Mesodermal cell (in vitro differentiated cells): ENCODE results near the gene TMEM40.

Source experiments
- H3K27ac ChIP-seq: 2 replicates; pipeline ENCODE4 v1.7.0; 2013; ENCODE audit warnings: mild to moderate bottlenecking, low read depth, low read length, moderate library complexity; ENCODE audit not compliant: severe bottlenecking
- H3K36me3 ChIP-seq: 2 replicates; pipeline ENCODE4 v1.7.1; 2013; ENCODE audit warnings: mild to moderate bottlenecking, low read length, moderate library complexity; ENCODE audit not compliant: control insufficient read depth, insufficient read depth
- H3K4me1 ChIP-seq: one replicate; pipeline ENCODE4 v1.7.1; 2013; ENCODE audit warnings: mild to moderate bottlenecking, low read length; ENCODE audit not compliant: insufficient read depth, control insufficient read depth, poor library complexity, severe bottlenecking
- H3K4me3 ChIP-seq: 2 replicates; pipeline ENCODE4 v1.7.0; 2013; ENCODE audit warnings: low read length, control low read depth, mild to moderate bottlenecking; ENCODE audit not compliant: insufficient read depth, poor library complexity, severe bottlenecking; ENCODE audit errors: extremely low read depth
- H3K9me3 ChIP-seq: 2 replicates; pipeline ENCODE4 v1.7.1; 2013; ENCODE audit warnings: mild to moderate bottlenecking, low read length, moderate library complexity; ENCODE audit not compliant: control insufficient read depth
- WGBS, 2 experiments: methylation state at CpG; one replicate each; pipeline ENCODE4 v1.1.5; 2013; ENCODE audit warnings: missing lambda C conversion rate in 2 of 2; ENCODE audit not compliant: insufficient coverage in 2 of 2; 5-methylcytosine and 5-hydroxymethylcytosine counted together

The TMEM40 gene

DNA sequence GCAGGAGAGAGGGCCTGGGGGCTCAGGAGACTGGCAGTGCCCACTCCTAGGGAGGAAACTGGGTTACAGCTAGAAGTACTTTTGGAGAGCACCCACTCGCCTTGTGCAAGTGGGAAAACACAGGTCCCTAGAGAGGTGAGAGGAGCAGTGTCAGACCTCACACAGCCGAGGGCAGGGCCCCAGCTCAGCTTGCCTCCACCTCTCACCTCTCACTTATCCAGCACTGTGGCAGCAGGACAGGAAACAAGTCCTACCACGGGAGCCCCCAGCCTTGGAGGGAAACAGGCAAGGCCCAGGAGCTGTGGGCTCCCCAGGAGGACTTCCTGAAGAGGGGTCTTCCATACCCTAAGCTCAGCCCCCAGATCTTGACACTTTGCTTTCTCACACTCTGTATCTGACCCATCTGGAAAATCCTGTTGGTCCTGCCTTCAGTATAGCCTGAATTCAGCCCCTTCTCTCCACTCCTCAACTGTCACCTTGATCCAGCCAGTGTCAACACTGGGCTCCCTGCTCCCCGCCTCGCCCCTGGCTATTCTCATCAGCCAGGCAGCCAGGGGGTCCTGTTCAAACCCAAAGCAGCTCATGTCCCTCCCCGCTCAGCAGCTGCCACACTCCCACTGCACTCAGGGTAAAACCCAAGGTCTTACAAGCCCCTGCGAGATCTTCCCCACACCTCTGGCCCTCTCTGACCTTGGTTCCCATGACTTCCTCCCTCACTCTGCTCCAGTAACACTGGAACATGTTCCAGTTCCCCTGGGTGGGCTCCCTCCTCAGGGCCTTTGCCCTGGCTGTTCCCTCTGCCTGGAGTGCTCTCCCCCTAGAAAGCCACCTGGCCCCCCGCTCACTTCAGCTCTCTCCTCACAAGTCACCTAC is 870 bp upstream of the TMEM40 start:
- Histone ChIP-seq H3K27ac (no peak overlapping the region), H3K4me3 (no peak overlapping the region)
- WGBS, 2 experiments, result 77 to 80% methylated on average over 5 to 7 of the region's 8 CpGs

DNA sequence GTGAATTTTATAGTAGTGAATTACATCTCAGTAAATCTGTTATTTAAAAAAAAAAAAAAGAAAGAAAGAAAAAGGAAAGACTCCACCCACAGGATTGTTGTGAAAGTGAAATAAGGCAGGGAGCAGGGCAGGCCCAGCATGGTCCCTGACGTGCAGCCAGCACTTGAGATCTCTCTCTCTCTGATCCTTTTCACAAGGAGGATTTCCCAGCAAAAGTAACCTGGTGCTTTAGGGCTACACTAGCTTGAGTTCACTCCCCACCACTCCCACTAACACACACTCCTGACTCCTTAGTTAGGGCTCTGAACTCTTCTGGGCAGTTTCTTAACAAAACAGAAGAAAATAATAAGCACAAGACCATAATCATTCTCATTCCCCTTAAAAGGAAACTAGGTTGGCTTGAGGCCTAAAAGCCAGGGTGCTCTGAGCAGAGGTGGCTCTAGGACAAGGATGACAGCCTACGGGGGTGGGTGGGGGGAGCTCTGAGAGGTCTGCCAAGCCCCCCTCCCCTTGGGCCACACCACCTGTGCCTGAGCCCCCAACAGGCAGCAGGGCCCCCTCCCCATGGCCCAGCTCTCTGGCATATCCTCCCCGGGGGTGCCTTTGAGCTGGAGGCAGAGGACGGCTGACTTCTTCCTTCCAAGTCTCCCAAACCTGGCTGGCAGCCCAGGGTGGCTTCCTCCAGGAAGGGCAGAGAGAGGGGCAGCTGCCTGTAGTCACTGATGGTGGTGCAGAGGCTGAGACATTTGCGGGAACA is 856 bp downstream of the TMEM40 start:
- H3K4me1 ChIP-seq, result peaks cover 12% of the 10 kb centered on the region
- no peak overlapping the region for H3K27ac ChIP-seq
- no peaks in the 10 kb centered on the region for H3K36me3 ChIP-seq
- no peaks in the 10 kb centered on the region for H3K9me3 ChIP-seq
- H3K4me3 ChIP-seq, result no peak overlapping the region
- WGBS, 2 experiments, result 75 to 93% methylated on average over 2 to 3 of the region's 5 CpGs

More for the DNA sequence above, 870 bp upstream of the TMEM40 start:
- Histone ChIP-seq H3K36me3 (no peaks in the 10 kb centered on the region), H3K9me3 (no peaks in the 10 kb centered on the region), H3K4me1 (peaks cover 15% of the 10 kb centered on the region)

DNA sequence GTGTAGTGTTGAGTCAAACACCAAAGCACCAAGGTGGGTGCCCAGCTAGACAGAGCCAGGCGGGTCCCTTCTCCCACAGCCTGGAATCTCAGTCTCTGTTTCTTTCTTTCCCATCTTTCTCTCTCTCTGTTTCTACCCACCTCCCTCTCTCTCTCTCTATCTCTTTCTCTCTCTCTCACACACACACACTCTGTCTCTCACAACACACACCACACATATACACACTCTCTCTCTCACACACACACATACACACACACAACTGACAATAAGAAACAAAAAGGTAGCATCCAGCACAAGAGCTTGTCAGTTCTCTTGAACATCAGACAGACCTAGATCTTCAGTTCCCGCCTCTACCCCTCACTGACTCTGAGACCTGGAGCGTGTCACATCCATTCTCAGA is 2.4 kb downstream of the TMEM40 start:
- peaks cover 12% of the 10 kb centered on the region for H3K4me1 ChIP-seq
- WGBS, 2 experiments, result 84 to 94% methylated on average over 3 of the region's 3 CpGs
- H3K4me3 ChIP-seq, result no peak overlapping the region
- no peaks in the 10 kb centered on the region for H3K9me3 ChIP-seq
- no peak overlapping the region for H3K27ac ChIP-seq
- H3K36me3 ChIP-seq, result no peaks in the 10 kb centered on the region

DNA sequence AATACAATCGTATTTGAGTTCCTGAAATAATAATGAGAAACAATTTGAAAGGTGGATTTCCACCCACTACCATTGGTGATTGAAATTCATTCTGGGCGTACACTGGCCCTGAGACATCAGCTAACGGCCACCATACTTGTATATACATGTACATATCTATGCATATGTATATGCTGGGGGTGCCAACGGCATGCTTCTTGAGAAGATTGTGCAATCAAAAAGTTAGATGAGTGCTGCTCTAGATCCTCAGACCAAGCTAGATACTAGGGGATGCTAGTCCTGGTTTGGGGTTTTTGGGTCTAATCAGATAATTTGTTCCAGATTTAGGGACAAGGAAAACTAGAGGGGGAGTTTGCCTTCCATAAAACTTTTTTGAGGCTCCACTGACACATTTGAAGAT is 2.9 kb downstream of the TMEM40 start:
- WGBS, 2 experiments, result 100% methylated on average over 1 of the region's 4 CpGs; no CpG with 5 or more reads in 1 of the 2 experiments
- H3K27ac ChIP-seq, result no peak overlapping the region
- H3K4me1 ChIP-seq, result peaks cover 12% of the 10 kb centered on the region
- H3K36me3 ChIP-seq, result no peaks in the 10 kb centered on the region
- H3K9me3 ChIP-seq, result no peaks in the 10 kb centered on the region
- H3K4me3 ChIP-seq, result no peak overlapping the region

DNA sequence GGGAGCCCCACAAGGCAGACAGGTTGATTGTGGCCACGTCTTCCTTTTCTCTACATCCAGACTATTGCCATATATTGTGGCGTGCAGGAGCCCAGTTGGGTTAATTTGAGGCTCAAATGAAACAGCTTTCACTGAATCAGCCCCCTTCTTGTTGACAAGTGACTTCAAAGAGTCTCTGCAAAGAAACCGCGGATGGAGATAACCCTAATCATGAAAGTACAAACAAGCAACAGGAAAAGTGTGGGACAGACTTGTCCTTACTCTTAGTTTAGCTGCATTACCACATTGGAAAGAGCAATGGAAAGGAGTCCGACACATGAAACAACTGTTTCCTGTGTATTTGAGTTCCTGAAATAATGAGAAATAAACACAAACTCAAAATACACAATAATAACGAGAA is 3.3 kb downstream of the TMEM40 start:
- H3K4me3 ChIP-seq, result no peak overlapping the region
- H3K9me3 ChIP-seq, result no peaks in the 10 kb centered on the region
- 70 to 75% methylated on average over 2 of the region's 6 CpGs for WGBS, 2 experiments
- H3K4me1 ChIP-seq, result peaks cover 12% of the 10 kb centered on the region
- no peak overlapping the region for H3K27ac ChIP-seq
- H3K36me3 ChIP-seq, result no peaks in the 10 kb centered on the region

DNA sequence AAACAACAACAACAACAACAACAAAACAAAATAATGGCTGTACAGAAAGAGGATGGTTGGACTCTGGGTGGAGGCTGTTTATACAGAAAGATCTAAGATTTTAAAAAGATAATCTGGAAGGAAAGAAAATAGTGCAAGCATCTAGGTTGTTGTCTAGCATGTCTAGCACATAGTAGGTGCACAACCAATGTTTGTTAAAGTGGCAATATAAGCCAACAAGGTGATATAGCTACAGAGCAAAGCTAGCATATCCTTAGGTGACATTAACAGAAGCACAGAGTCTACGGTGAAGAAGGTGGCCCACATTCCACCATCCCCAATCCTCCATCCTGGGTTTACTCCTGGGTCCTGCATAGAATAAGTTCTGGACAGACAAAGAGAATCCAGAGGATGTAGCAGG is 4.7 kb downstream of the TMEM40 start:
- H3K36me3 ChIP-seq, result no peaks in the 10 kb centered on the region
- WGBS, 2 experiments, result no CpG with 5 or more reads among the region's 1 CpG
- no peak overlapping the region for H3K4me3 ChIP-seq
- H3K4me1 ChIP-seq, result peaks cover 9% of the 10 kb centered on the region
- H3K9me3 ChIP-seq, result no peaks in the 10 kb centered on the region
- H3K27ac ChIP-seq, result no peak overlapping the region

DNA sequence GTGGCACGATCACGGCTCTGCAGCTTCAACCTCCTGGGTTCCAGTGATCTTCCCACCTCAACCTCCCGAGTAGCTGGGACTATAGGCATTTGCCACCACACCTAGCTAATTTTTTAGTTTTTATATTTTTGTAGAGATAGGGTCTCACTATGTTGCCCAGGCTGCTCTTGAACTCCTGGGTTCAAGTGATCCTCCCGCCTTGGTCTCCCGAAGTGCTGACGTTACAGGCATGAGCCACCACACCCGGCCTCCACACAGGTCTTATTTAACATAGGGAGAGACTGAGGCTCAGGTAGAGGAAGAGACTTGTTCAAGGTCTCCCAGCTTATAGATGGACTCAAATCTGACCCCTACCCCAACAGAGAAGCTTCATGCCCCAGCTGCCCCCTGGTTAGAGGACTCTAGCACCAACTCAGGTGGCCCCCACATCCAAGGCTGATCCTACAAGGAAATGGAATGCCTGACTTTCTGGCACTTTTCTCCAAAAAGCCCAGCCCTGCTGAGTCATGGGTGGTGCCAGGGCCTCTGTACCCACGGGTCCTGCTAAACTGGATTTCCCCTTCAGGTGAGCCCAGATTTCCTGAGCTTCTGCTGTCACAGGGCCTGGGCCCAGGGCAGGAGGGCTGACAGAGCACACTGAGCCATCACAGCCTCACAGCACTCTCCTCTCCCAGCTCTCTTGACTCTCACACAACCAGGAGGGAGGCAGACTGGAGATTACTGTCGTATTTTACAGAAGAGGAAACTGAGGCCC is 5.6 kb downstream of the TMEM40 start:
- H3K36me3 ChIP-seq, result no peaks in the 10 kb centered on the region
- WGBS, 2 experiments, result 93 to 94% methylated on average over 3 to 5 of the region's 9 CpGs
- no peak overlapping the region for H3K4me3 ChIP-seq
- peaks cover 5% of the 10 kb centered on the region for H3K4me1 ChIP-seq
- H3K9me3 ChIP-seq, result no peaks in the 10 kb centered on the region
- no peak overlapping the region for H3K27ac ChIP-seq

DNA sequence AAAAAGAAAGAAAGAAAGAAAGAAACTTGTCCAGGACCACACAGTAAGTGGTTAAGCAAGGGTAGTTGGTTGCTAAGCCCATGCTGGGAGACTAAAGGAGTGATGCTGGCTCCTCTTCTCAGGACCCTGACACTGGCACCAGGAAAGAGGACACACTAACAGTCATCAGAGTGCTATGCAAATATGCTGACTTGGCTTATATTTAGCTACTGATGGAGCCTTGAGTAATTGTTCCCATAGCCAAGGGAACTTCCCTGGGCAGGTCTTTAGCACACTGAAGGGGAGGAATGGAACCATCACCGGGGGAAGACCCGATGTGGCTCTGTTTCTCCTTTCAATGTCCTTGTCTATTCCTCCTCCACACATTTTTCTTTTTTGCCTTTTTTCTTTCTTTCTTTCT is 6.2 kb downstream of the TMEM40 start:
- peaks cover 5% of the 10 kb centered on the region for H3K4me1 ChIP-seq
- WGBS, 2 experiments, result 80 to 83% methylated on average over 1 to 2 of the region's 2 CpGs
- no peaks in the 10 kb centered on the region for H3K36me3 ChIP-seq
- H3K9me3 ChIP-seq, result no peaks in the 10 kb centered on the region
- no peak overlapping the region for H3K27ac ChIP-seq
- no peak overlapping the region for H3K4me3 ChIP-seq

DNA sequence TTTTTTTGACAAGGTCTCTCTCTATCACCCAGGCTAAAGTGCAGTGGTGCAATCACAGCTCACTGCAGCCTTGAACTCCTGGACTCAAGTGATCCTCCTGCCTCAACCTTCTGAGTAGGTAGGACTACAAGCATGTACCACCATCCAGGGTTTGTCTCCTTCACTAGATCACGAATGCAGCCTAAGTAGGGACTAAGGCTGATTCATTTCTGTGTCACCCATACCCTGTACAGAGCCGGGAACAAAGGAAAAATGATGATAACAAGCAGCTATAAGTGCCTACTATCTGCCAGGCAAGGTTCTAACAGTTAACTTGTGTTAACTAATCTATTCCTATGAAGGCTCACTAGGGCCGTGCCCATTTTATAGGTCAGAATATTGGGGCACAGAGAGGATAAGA is 7.0 kb downstream of the TMEM40 start:
- H3K4me3 ChIP-seq, result no peak overlapping the region
- H3K27ac ChIP-seq, result no peak overlapping the region
- H3K36me3 ChIP-seq, result no peaks in the 10 kb centered on the region
- peaks cover 5% of the 10 kb centered on the region for H3K4me1 ChIP-seq
- WGBS, 2 experiments, result 41 to 44% methylated on average over 2 to 3 of the region's 3 CpGs
- no peaks in the 10 kb centered on the region for H3K9me3 ChIP-seq

DNA sequence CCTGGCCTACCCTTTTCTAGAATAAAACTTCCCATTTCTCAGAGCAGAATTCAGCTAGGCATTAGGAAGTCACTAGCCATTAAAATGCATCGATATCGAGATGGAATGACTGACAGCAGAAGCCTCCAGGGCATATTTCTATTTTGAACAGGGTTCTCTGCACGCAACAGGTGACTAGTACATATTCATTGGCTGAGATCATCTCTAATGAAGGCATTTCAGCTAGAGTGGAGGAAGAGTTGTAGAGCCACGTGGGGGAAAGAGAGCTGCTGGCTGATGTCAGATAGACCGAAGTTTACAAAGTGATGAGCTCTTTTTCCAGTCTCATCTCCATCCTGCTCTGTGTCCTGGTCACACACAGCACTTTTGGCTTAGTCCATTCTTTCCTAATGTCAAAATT is 7.5 kb downstream of the TMEM40 start:
- Histone ChIP-seq H3K4me1 (peaks cover 5% of the 10 kb centered on the region), H3K9me3 (no peaks in the 10 kb centered on the region), H3K36me3 (no peaks in the 10 kb centered on the region), H3K4me3 (no peak overlapping the region), H3K27ac (no peak overlapping the region)
- 96 to 97% methylated on average over 3 to 5 of the region's 5 CpGs for WGBS, 2 experiments
